ENCODE measurements around the gene DGUOK. TPM values are rescaled to one million over a fixed set of nuclear protein-coding genes. Genes with fewer than 3 reads are reported as not detected.

The DGUOK gene
- total and polyA plus RNA-seq, 2 of the 4 experiments (the other 2 are of a cell fraction): 66.3 to 111 TPM

Small RNA genes within 50 kb of the gene (microRNA-seq; reads per million reads assigned to microRNA genes)
- gene AC110801.1 (ENCODE audit: insufficient read depth, insufficient read length): not detected
- not detected for gene RNA5SP97 (ENCODE audit: insufficient read depth, insufficient read length)

Small RNA genes within 50 kb of the gene (small RNA-seq; reads per million reads assigned to genes)
- gene AC110801.1 (0 reads per million in 5 experiments), gene RNA5SP97 (0 to 6.0 (median 0.25) reads per million in 5 experiments)

Other genes with a start within 250 kb of the DGUOK start
- 37.6 and 52.2 TPM in 2 replicates for gene TPRKB, start 189.5 kb upstream of the DGUOK start, total RNA-seq (2012; rRNA removed)
- gene TPRKB, start 189.5 kb upstream of the DGUOK start, polyA plus RNA-seq (2012; rRNA removed): 29.8 and 35.3 TPM in 2 replicates
- 25.6 and 28.6 TPM in 2 replicates for gene DUSP11, start 146.8 kb upstream of the DGUOK start, total RNA-seq (2012; rRNA removed)
- 21.8 and 22.4 TPM in 2 replicates for gene DUSP11, start 146.8 kb upstream of the DGUOK start, polyA plus RNA-seq (2012; rRNA removed)
- not detected in 2 replicates for gene C2orf78, start 142.7 kb upstream of the DGUOK start, total RNA-seq (2012; rRNA removed)
- gene C2orf78, start 142.7 kb upstream of the DGUOK start, polyA plus RNA-seq (2012; rRNA removed): 0.03 TPM in 1 of 2 replicates, not detected in the other
- gene STAMBP, start 97.9 kb upstream of the DGUOK start, total RNA-seq (2012; rRNA removed): 33.9 and 38.7 TPM in 2 replicates
- 29.7 and 29.8 TPM in 2 replicates for gene STAMBP, start 97.9 kb upstream of the DGUOK start, polyA plus RNA-seq (2012; rRNA removed)
- gene ACTG2, start 33.9 kb upstream of the DGUOK start, total RNA-seq (2012; rRNA removed): 349 and 523 TPM in 2 replicates
- 887 and 899 TPM in 2 replicates for gene ACTG2, start 33.9 kb upstream of the DGUOK start, polyA plus RNA-seq (2012; rRNA removed)
- gene TET3, start 58.0 kb downstream of the DGUOK start, total RNA-seq (2012; rRNA removed): 1.6 and 1.7 TPM in 2 replicates
- gene TET3, start 58.0 kb downstream of the DGUOK start, polyA plus RNA-seq (2012; rRNA removed): 1.8 TPM in 2 replicates
- 13.3 and 36.4 TPM in 2 replicates for gene BOLA3, start 221.0 kb downstream of the DGUOK start, total RNA-seq (2012; rRNA removed)
- gene BOLA3, start 221.0 kb downstream of the DGUOK start, polyA plus RNA-seq (2012; rRNA removed): 39.5 and 46.5 TPM in 2 replicates

All from IMR-90 (cell line).